Chondrocyte (in vitro differentiated cells): ENCODE data around the gene DGCR2. TPM values are rescaled to one million over a fixed set of nuclear protein-coding genes. Genes with fewer than 3 reads are reported as not detected.
A peak's percentile ranks its signal among the peaks of the same experiment; 100 is the strongest.
"Not testable (repeated sequence)": the region's sequence is repeated elsewhere in the genome, so short reads cannot be mapped to it uniquely, and the experiment has no call there.

ENCODE experiments used
- DNase-seq: peaks from one replicate; pipeline ENCODE4 v3.0.0; 2021; ENCODE audit warnings: mixed read lengths, low spot score
- H3K27ac Mint-ChIP-seq: one replicate; pipeline ENCODE4 v1.8.0; 2021; ENCODE audit warnings: mild to moderate bottlenecking, moderate library complexity, mixed read lengths; ENCODE audit not compliant: unreplicated experiment
- H3K27me3 Mint-ChIP-seq: 2 replicates; pipeline ENCODE4 v1.8.0; 2021; ENCODE audit warnings: low read depth, mixed read lengths
- H3K36me3 Mint-ChIP-seq: 2 replicates; pipeline ENCODE4 v1.8.0; 2021; ENCODE audit warnings: low read depth, mixed read lengths
- H3K4me1 Mint-ChIP-seq: 2 replicates; pipeline ENCODE4 v1.8.0; 2021; ENCODE audit warnings: low read depth, mild to moderate bottlenecking, mixed read lengths
- H3K4me3 Mint-ChIP-seq: one replicate; pipeline ENCODE4 v1.8.0; 2021; ENCODE audit warnings: mild to moderate bottlenecking, moderate library complexity, mixed read lengths; ENCODE audit not compliant: unreplicated experiment
- H3K9me3 Mint-ChIP-seq: 2 replicates; pipeline ENCODE4 v1.8.0; 2021; ENCODE audit warnings: low read depth, mixed read lengths
- CTCF ChIP-seq: fragments of 200-600 bp; sonication (generic); IDR thresholded peaks from 2 replicates; pipeline ENCODE4 v1.5.0; 2021; ENCODE audit warnings: antibody characterized with exemption, mild to moderate bottlenecking, moderate library complexity
- total RNA-seq: library from RNA; stranded (reverse); gene quantifications from 3 replicates; pipeline ENCODE4 v1.2.1, GENCODE V29; 2021

DGCR2 gene
- total RNA-seq, 1 donor from 2014 or later, result 45.8 TPM

GRCh38 chr22:18991138-18991432 lies 131.1 kb downstream of the DGCR2 start:
- Mint-ChIP-seq H3K27me3 (peaks cover 12% of the 10 kb centered on the region), H3K36me3 (no peaks in the 10 kb centered on the region), H3K4me1 (no peaks in the 10 kb centered on the region), H3K9me3 (no peaks in the 10 kb centered on the region), H3K4me3 (no peak overlapping the region), H3K27ac (no peak overlapping the region)
- no peak for TF ChIP-seq CTCF
- peak; percentile 49 for DNase-seq

GRCh38 chr22:18990355-18991137 lies 131.7 kb downstream of the DGCR2 start:
- H3K4me3 Mint-ChIP-seq, result no peak overlapping the region
- TF ChIP-seq CTCF, result no peak
- H3K4me1 Mint-ChIP-seq, result no peaks in the 10 kb centered on the region
- peak; percentile 73 for DNase-seq
- peaks cover 12% of the 10 kb centered on the region for H3K27me3 Mint-ChIP-seq
- no peak overlapping the region for H3K27ac Mint-ChIP-seq
- H3K36me3 Mint-ChIP-seq, result no peaks in the 10 kb centered on the region
- no peaks in the 10 kb centered on the region for H3K9me3 Mint-ChIP-seq

GRCh38 chr22:18988958-18989357 lies 133.3 kb downstream of the DGCR2 start:
- TF ChIP-seq CTCF, result no peak
- no peaks in the 10 kb centered on the region for H3K4me1 Mint-ChIP-seq
- no peak overlapping the region for H3K4me3 Mint-ChIP-seq
- H3K36me3 Mint-ChIP-seq, result no peaks in the 10 kb centered on the region
- no peak for DNase-seq
- H3K27me3 Mint-ChIP-seq, result peaks cover 12% of the 10 kb centered on the region
- no peaks in the 10 kb centered on the region for H3K9me3 Mint-ChIP-seq
- H3K27ac Mint-ChIP-seq, result no peak overlapping the region

GRCh38 chr22:18987765-18988164 lies 134.4 kb downstream of the DGCR2 start:
- H3K27ac Mint-ChIP-seq, result no peak overlapping the region
- peak; percentile 53 for TF ChIP-seq CTCF
- no peak overlapping the region for H3K4me3 Mint-ChIP-seq
- H3K36me3 Mint-ChIP-seq, result no peaks in the 10 kb centered on the region
- H3K27me3 Mint-ChIP-seq, result peaks cover 9% of the 10 kb centered on the region
- no peaks in the 10 kb centered on the region for H3K9me3 Mint-ChIP-seq
- DNase-seq, result no peak
- H3K4me1 Mint-ChIP-seq, result no peaks in the 10 kb centered on the region

GRCh38 chr22:18987114-18987513 lies 135.1 kb downstream of the DGCR2 start:
- not testable (repeated sequence) for H3K27me3 Mint-ChIP-seq, H3K9me3 Mint-ChIP-seq, DNase-seq, H3K4me3 Mint-ChIP-seq, H3K36me3 Mint-ChIP-seq, H3K27ac Mint-ChIP-seq, H3K4me1 Mint-ChIP-seq

Other genes starting within 250 kb of the DGCR2 start
- 5.1 to 7.1 TPM (median 5.4 TPM) in 3 replicates for gene DGCR6, start 216.1 kb downstream of the DGCR2 start, total RNA-seq
- gene PRODH, start 186.1 kb downstream of the DGCR2 start, total RNA-seq, result 3.5 to 5.9 TPM (median 5.6 TPM) in 3 replicates
- gene TSSK2, start 8.9 kb upstream of the DGCR2 start, total RNA-seq, result not detected in 3 replicates
- 17.8 to 18.3 TPM (median 18.3 TPM) in 3 replicates for gene ESS2, start 22.2 kb upstream of the DGCR2 start, total RNA-seq
- gene GSC2, start 27.9 kb upstream of the DGCR2 start, total RNA-seq, result not detected in 3 replicates
- 101 to 111 TPM (median 107 TPM) in 3 replicates for gene SLC25A1, start 56.3 kb upstream of the DGCR2 start, total RNA-seq
- gene CLTCL1, start 169.3 kb upstream of the DGCR2 start, total RNA-seq, result 22.5 to 28.3 TPM (median 24.2 TPM) in 3 replicates